ENCODE results near the gene ZNF70. TPM values are rescaled to one million over a fixed set of nuclear protein-coding genes. Genes with fewer than 3 reads are reported as not detected.

The ZNF70 gene
- total RNA-seq, 1 experiment from 2014 or later: 3.3 TPM

GRCh38 chr22:23772649-23773473, 21.9 kb upstream of the ZNF70 start, which contains the start of gene MMP11:
TSS of gene MMP11 (plus strand) at chr22:23772849. CDS start at chr22:23772871, 22 bp downstream.
- TF ChIP-seq SP1 (CRISPR knock-in tag; conservative IDR thresholded peaks at IDR 0.05) (peak; percentile 17; the same call in 1 of the 2 replicates), ZNF671 (CRISPR knock-in tag; IDR thresholded peaks at IDR 0.05) (no peak), FOXP1 (CRISPR knock-in tag; IDR thresholded peaks at IDR 0.05; ENCODE audit: borderline replicate concordance) (peak; percentile 49; the same call in 1 of the 2 replicates), FOXP4 (CRISPR knock-in tag; IDR thresholded peaks at IDR 0.05) (0 out of 2 replicates have a peak, but pooled peaks have one; percentile 12)
- TF ChIP-seq, protein P1, sequence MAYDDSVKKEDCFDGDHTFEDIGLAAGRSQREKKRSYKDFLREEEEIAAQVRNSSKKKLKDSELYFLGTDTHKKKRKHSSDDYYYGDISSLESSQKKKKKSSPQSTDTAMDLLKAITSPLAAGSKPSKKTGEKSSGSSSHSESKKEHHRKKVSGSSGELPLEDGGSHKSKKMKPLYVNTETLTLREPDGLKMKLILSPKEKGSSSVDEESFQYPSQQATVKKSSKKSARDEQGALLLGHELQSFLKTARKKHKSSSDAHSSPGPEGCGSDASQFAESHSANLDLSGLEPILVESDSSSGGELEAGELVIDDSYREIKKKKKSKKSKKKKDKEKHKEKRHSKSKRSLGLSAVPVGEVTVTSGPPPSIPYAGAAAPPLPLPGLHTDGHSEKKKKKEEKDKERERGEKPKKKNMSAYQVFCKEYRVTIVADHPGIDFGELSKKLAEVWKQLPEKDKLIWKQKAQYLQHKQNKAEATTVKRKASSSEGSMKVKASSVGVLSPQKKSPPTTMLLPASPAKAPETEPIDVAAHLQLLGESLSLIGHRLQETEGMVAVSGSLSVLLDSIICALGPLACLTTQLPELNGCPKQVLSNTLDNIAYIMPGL (CRISPR knock-in tag; IDR thresholded peaks at IDR 0.05): 0 out of 2 replicates have a peak, but pooled peaks have one; percentile 39
- DNase-seq (ENCODE audit: low spot score) (peak; percentile 70), ATAC-seq (peak; percentile 23)
- POLR2A ChIA-PET: no interaction called here
- Mint-ChIP-seq H3K9me3 (no peaks in the 10 kb centered on the region), H3K4me1 (peaks cover 30% of the 10 kb centered on the region), H3K27me3 (ENCODE audit: low read depth) (peaks cover 41% of the 10 kb centered on the region), H3K4me3 (peak within 1 kb of the TSS; percentile 79), H3K27ac (no peak within 1 kb of the TSS), H3K36me3 (no peaks in the 10 kb centered on the region)
- CTCF ChIA-PET: interaction anchor here (0.6 to 2.8 kb wide), 9 partner anchors 13 to 135 kb away, joined by 3 to 11 read pairs (median 4); partner anchors contain the start of gene MIF

- Mint-ChIP-seq H3K9me3 (no peaks in the 10 kb centered on the region), H3K27ac (no peak overlapping the region), H3K4me3 (peak overlapping the region; percentile 61), H3K4me1 (peaks cover 30% of the 10 kb centered on the region), H3K27me3 (ENCODE audit: low read depth) (peaks cover 41% of the 10 kb centered on the region), H3K36me3 (no peaks in the 10 kb centered on the region)
- ChIA-PET CTCF (interaction anchor here (0.6 to 2.8 kb wide), 5 partner anchors 61 to 134 kb away, joined by 3 to 11 read pairs (median 5); no protein-coding TSS in a partner anchor), POLR2A (no interaction called here)
- peak; percentile 35; the same call in 1 of the 2 replicates for TF ChIP-seq ZNF423 (CRISPR knock-in tag; IDR thresholded peaks at IDR 0.05)
- no peak for TF ChIP-seq ZNF219 (CRISPR knock-in tag; IDR thresholded peaks at IDR 0.05; ENCODE audit: borderline replicate concordance)
- TF ChIP-seq PRRX2 (CRISPR knock-in tag; IDR thresholded peaks at IDR 0.05): no peak
- 0 out of 2 replicates have a peak, but pooled peaks have one; percentile 1 for ATAC-seq
- DNase-seq (ENCODE audit: low spot score): peak; percentile 30
Measured at GRCh38 chr22:23772315-23772648, 21.4 kb upstream of the ZNF70 start.

DNA sequence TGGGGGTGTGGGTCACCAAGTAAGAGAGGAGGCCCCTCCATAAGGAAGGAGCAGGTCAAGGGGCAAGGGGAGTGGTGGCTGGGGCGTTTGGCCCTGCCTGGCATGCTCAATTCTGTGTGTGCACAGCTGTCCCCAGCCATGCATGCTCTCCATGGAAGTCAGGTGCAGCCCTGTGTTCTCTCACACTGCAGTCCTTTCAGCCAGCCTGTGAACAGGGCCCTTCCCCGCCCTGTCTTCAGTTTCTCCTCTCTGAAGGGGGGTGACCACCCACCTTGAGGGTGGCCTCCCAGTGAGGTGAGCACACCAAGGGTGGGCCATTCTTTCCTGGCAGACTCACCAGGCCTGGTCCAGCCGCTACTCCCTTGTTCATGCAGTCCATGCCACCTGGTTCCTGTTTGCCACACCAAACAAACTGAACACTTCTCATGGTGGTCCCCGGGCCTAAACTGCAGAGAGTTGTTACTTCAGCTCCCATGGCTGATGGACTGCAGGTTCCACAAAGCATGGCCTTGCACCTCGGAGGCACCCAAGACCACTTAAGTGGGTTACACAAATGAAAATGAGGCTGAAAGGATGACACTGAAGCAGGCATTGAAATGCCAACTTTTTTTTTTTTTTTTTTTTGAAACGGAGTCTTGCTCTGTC, 18.5 kb upstream of the ZNF70 start:
- H3K4me1 Mint-ChIP-seq: peaks cover 37% of the 10 kb centered on the region
- peaks cover 32% of the 10 kb centered on the region for H3K27me3 Mint-ChIP-seq (ENCODE audit: low read depth)
- H3K9me3 Mint-ChIP-seq: no peaks in the 10 kb centered on the region
- ChIA-PET CTCF (interaction anchor here (0.6 to 4.0 kb wide), 13 partner anchors 9 to 296 kb away, joined by 3 to 77 read pairs (median 4); partner anchors contain the start of genes MIF and SLC2A11), POLR2A (interaction anchor here (0.5 to 0.9 kb wide), 2 partner anchors 17 to 823 kb away, joined by 3 read pairs; partner anchors contain the start of genes LRRC75B and SMARCB1)
- H3K4me3 Mint-ChIP-seq: peak overlapping the region; percentile 89; the same call in 1 of the 2 replicates
- DNase-seq (ENCODE audit: low spot score): no peak
- peaks cover 2% of the 10 kb centered on the region for H3K36me3 Mint-ChIP-seq
- ATAC-seq: no peak
- no peak overlapping the region for H3K27ac Mint-ChIP-seq
- TF ChIP-seq, protein P2, sequence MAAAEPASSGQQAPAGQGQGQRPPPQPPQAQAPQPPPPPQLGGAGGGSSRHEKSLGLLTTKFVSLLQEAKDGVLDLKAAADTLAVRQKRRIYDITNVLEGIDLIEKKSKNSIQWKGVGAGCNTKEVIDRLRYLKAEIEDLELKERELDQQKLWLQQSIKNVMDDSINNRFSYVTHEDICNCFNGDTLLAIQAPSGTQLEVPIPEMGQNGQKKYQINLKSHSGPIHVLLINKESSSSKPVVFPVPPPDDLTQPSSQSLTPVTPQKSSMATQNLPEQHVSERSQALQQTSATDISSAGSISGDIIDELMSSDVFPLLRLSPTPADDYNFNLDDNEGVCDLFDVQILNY (CRISPR knock-in tag; IDR thresholded peaks at IDR 0.05): no peak
- no peak for TF ChIP-seq SP1 (CRISPR knock-in tag; conservative IDR thresholded peaks at IDR 0.05)
- TF ChIP-seq TCF7 (CRISPR knock-in tag; IDR thresholded peaks at IDR 0.05; ENCODE audit: low read depth): no peak
- TF ChIP-seq, protein P3, sequence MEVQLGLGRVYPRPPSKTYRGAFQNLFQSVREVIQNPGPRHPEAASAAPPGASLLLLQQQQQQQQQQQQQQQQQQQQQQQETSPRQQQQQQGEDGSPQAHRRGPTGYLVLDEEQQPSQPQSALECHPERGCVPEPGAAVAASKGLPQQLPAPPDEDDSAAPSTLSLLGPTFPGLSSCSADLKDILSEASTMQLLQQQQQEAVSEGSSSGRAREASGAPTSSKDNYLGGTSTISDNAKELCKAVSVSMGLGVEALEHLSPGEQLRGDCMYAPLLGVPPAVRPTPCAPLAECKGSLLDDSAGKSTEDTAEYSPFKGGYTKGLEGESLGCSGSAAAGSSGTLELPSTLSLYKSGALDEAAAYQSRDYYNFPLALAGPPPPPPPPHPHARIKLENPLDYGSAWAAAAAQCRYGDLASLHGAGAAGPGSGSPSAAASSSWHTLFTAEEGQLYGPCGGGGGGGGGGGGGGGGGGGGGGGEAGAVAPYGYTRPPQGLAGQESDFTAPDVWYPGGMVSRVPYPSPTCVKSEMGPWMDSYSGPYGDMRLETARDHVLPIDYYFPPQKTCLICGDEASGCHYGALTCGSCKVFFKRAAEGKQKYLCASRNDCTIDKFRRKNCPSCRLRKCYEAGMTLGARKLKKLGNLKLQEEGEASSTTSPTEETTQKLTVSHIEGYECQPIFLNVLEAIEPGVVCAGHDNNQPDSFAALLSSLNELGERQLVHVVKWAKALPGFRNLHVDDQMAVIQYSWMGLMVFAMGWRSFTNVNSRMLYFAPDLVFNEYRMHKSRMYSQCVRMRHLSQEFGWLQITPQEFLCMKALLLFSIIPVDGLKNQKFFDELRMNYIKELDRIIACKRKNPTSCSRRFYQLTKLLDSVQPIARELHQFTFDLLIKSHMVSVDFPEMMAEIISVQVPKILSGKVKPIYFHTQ (CRISPR knock-in tag; IDR thresholded peaks at IDR 0.05): no peak
- TF ChIP-seq MAX (CRISPR knock-in tag; IDR thresholded peaks at IDR 0.05): no peak
- TF ChIP-seq, protein P4, sequence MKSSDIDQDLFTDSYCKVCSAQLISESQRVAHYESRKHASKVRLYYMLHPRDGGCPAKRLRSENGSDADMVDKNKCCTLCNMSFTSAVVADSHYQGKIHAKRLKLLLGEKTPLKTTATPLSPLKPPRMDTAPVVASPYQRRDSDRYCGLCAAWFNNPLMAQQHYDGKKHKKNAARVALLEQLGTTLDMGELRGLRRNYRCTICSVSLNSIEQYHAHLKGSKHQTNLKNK (CRISPR knock-in tag; IDR thresholded peaks at IDR 0.05): no peak
- no peak for TF ChIP-seq NFYB (CRISPR knock-in tag; conservative IDR thresholded peaks at IDR 0.05; ENCODE audit: low read depth)
- TF ChIP-seq ZNF219 (CRISPR knock-in tag; IDR thresholded peaks at IDR 0.05; ENCODE audit: borderline replicate concordance): no peak
- TF ChIP-seq, protein P5, sequence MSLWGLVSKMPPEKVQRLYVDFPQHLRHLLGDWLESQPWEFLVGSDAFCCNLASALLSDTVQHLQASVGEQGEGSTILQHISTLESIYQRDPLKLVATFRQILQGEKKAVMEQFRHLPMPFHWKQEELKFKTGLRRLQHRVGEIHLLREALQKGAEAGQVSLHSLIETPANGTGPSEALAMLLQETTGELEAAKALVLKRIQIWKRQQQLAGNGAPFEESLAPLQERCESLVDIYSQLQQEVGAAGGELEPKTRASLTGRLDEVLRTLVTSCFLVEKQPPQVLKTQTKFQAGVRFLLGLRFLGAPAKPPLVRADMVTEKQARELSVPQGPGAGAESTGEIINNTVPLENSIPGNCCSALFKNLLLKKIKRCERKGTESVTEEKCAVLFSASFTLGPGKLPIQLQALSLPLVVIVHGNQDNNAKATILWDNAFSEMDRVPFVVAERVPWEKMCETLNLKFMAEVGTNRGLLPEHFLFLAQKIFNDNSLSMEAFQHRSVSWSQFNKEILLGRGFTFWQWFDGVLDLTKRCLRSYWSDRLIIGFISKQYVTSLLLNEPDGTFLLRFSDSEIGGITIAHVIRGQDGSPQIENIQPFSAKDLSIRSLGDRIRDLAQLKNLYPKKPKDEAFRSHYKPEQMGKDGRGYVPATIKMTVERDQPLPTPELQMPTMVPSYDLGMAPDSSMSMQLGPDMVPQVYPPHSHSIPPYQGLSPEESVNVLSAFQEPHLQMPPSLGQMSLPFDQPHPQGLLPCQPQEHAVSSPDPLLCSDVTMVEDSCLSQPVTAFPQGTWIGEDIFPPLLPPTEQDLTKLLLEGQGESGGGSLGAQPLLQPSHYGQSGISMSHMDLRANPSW (CRISPR knock-in tag; conservative IDR thresholded peaks at IDR 0.05; ENCODE audit: low read depth): no peak
- TF ChIP-seq GRHL2 (CRISPR knock-in tag; IDR thresholded peaks at IDR 0.05; ENCODE audit: insufficient replicate concordance, severe bottlenecking): no peak
